ENCODE measurements around the gene TARS2.

The TARS2 gene

GRCh38 chr1:150543500-150544143 is 56.4 kb downstream of the TARS2 start:
- DNase-seq: no peak

- DNase-seq: no peak
These were observed 57.0 kb downstream of the TARS2 start for GRCh38 chr1:150544204-150544603.

GRCh38 chr1:150545486-150546032 is 58.3 kb downstream of the TARS2 start:
- DNase-seq: no peak

- DNase-seq: no peak
These were observed 59.2 kb downstream of the TARS2 start for GRCh38 chr1:150546294-150546937.

- no peak for DNase-seq
These were observed 61.1 kb downstream of the TARS2 start for GRCh38 chr1:150548324-150548631.

GRCh38 chr1:150548632-150549495 is 61.6 kb downstream of the TARS2 start, which contains the start of gene ADAMTSL4:
Gene ADAMTSL4, plus strand, starts transcription at chr1:150549408. Its CDS starts 2,881 bp downstream, at chr1:150552289.
- no peak for DNase-seq

- no peak for DNase-seq
These were observed 62.4 kb downstream of the TARS2 start for GRCh38 chr1:150549496-150550221.

- DNase-seq: no peak
These were observed 63.2 kb downstream of the TARS2 start for GRCh38 chr1:150550222-150551050.

GRCh38 chr1:150551051-150551783 is 64.0 kb downstream of the TARS2 start:
- DNase-seq: no peak

- no peak for DNase-seq
These were observed 64.5 kb downstream of the TARS2 start for GRCh38 chr1:150551784-150552127.

GRCh38 chr1:150552128-150552910 is 65.1 kb downstream of the TARS2 start:
- no peak for DNase-seq

GRCh38 chr1:150552911-150553289 is 65.7 kb downstream of the TARS2 start:
- no peak for DNase-seq

- no peak for DNase-seq
These were observed 66.3 kb downstream of the TARS2 start for GRCh38 chr1:150553392-150554085.

- no peak for DNase-seq
These were observed 66.8 kb downstream of the TARS2 start for GRCh38 chr1:150554086-150554452.

GRCh38 chr1:150555198-150555970 is 68.2 kb downstream of the TARS2 start:
- no peak for DNase-seq

GRCh38 chr1:150555971-150556865 is 69.0 kb downstream of the TARS2 start:
- DNase-seq: no peak

GRCh38 chr1:150557065-150557600 is 69.9 kb downstream of the TARS2 start:
- DNase-seq: no peak

Data from activated CD8-positive, alpha-beta memory T cell treated with anti-CD3 and anti-CD28 coated beads, Interleukin-2, amount 50 U/mL, for 4 hours (primary cell).